GM12892 (cell line): ENCODE data around the gene MYO16.

Experiments used
- POLR2A ChIP-seq: IDR thresholded peaks from 2 replicates; pipeline ENCODE4 v1.6.1; 2011; ENCODE audit warnings: low read depth, low read length, control low read depth
- POLR2AphosphoS5 ChIP-seq: IDR thresholded peaks from 2 replicates; pipeline ENCODE4 v1.6.1; 2011; ENCODE audit warnings: low read depth, low read length, control low read depth
- TAF1 ChIP-seq: IDR thresholded peaks from 2 replicates; pipeline ENCODE4 v1.6.1; 2011; ENCODE audit warnings: low read depth, mild to moderate bottlenecking, control low read depth, low read length, borderline replicate concordance

DNA sequence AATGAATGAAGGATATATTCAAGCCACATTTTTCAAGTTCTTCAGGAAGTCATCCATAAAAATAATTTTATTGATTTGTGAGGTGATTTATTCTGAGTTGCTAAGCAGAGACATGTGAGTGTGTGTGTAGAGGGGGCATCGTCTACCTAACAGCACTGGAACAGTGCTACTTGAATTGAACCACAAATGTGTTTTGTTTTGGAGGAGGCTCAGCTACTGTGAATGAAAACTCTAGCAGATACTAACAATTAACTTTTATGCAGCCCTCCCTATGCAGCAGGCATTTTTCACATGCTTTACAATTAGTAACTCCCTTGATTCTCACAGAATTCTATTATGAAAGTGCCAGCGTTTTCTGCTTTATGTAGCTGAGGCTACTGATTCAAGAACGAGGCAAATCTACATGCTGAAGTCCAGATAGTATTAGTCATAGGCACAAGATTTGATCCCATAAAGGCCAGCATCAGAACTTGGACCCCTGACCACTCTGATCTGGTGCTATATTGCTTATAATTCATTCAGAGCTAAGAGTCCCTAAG lies 103.7 kb downstream of the MYO16 start:
- TF ChIP-seq POLR2A (no peak), POLR2AphosphoS5 (no peak), TAF1 (no peak)
